ENCODE data around the gene ADRM1. TPM values are rescaled to one million over a fixed set of nuclear protein-coding genes. Genes with fewer than 3 reads are reported as not detected.

ADRM1 gene
- total RNA-seq, 2 experiments from 2014 or later: 105 to 133 TPM

DNA sequence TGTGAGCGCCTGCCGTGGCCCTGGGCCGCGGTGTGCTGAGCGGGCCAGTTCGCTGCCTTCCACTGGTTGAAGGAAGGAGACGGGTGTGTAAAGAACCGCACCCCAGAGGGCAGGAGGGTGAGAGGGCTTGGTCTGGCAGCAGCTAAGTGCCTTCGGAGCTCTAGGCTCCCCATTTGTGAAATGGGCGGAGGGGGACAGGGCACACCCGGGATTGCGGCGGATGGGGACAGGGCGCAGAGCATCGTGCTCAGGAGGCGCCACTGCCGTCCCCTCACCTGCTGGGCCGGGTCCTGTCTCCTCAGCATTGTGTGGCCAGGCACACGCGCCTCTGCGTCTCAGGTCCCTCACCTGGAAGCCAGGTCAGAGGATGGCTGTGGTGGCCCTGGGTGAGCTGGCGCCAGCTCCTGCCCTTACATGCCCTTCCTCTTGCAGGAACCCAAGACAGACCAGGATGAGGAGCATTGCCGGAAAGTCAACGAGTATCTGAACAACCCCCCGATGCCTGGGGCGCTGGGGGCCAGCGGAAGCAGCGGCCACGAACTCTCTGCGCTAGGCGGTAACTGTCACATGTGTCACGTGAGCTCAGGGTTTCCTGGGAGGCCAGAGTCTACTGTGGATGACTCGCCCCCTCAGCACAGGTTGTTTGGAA is 3.1 kb downstream of the ADRM1 start:
- peak overlapping the region; percentile 89 for H3K4me3 Mint-ChIP-seq
- no peak for DNase-seq
- peaks cover 28% of the 10 kb centered on the region for H3K4me1 Mint-ChIP-seq
- H3K9me3 Mint-ChIP-seq (ENCODE audit: low read depth): no peaks in the 10 kb centered on the region
- peaks cover 25% of the 10 kb centered on the region for H3K36me3 Mint-ChIP-seq
- H3K27me3 Mint-ChIP-seq: no peaks in the 10 kb centered on the region
- peak overlapping the region; percentile 49 for H3K27ac Mint-ChIP-seq
- CTCF ChIA-PET: no interaction called here
- no peak for ATAC-seq

DNA sequence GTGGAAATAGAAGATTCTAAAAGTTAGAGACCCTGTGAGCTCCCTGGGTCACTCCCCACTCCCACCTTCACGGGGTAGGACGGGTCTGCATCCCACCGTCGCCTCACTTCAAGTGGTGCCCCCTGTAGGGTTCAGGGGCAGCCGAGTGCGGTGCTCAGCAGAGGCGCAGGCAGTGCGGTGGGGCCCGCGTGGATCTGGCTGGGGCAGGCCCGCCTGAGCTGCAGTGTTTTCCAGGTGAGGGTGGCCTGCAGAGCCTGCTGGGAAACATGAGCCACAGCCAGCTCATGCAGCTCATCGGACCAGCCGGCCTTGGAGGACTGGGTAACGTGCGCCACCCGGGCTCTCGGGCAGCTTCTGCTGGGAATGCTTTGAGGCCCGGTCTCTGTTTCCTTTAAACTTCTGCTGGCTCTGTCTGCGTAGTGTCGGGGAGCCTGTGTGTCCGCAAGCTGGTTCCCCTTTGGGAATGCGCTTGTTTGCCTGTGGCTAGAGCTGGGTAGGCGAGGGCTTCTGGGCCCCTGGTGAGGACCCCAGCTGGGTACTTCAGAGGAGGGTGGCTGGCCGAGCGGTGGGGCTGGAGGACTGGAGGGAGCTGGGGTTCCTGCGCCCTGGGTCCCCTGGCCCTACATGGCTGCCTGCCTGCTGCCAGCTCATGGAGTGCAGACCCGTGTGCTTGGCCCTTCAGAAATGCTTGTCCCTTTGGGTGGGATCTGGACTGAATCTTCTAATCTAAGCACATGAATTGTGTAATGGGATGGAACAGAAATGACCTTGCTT is 3.8 kb downstream of the ADRM1 start:
- Mint-ChIP-seq H3K27ac (no peak overlapping the region), H3K36me3 (peaks cover 25% of the 10 kb centered on the region), H3K27me3 (no peaks in the 10 kb centered on the region), H3K4me1 (peaks cover 24% of the 10 kb centered on the region), H3K9me3 (ENCODE audit: low read depth) (no peaks in the 10 kb centered on the region), H3K4me3 (no peak overlapping the region)
- ATAC-seq: no peak
- CTCF ChIA-PET: no interaction called here
- DNase-seq: no peak

DNA sequence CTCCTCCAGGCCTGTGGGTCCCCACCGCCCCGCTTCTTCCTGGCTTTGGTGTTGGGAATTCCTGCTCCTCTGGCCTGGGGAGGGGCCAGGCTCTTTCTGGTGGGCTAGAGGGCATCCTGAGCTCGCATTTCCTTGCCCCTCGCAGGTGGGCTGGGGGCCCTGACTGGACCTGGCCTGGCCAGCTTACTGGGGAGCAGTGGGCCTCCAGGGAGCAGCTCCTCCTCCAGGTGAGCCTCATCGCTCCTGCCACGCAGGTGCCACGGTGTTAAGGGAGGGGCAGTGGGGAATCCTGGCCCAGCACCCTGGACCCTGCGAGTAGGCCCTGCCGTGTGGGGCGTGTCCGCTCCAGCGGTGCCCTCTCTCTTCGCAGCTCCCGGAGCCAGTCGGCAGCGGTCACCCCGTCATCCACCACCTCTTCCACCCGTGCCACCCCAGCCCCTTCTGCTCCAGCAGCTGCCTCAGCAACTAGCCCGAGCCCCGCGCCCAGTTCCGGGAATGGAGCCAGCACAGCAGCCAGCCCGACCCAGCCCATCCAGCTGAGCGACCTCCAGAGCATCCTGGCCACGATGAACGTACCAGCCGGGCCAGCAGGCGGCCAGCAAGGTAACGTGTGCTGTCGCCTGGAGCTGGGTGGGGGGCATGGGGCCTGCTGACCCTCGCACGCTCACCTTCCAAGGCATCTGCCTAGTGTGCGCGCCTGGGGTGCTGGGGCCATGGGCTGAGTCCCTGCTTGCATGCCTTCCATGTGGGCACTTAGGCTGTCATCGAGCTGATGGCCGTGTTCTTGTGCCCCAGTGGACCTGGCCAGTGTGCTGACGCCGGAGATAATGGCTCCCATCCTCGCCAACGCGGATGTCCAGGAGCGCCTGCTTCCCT is 4.7 kb downstream of the ADRM1 start:
- CTCF ChIA-PET: no interaction called here
- Mint-ChIP-seq H3K4me3 (no peak overlapping the region), H3K9me3 (ENCODE audit: low read depth) (no peaks in the 10 kb centered on the region), H3K27ac (no peak overlapping the region), H3K27me3 (no peaks in the 10 kb centered on the region), H3K4me1 (peaks cover 20% of the 10 kb centered on the region), H3K36me3 (peaks cover 25% of the 10 kb centered on the region)
- ATAC-seq (no peak), DNase-seq (no peak)

GRCh38 chr20:62308102-62308822 is 5.5 kb downstream of the ADRM1 start:
- no peak for DNase-seq
- no peak for ATAC-seq
- H3K27me3 Mint-ChIP-seq: no peaks in the 10 kb centered on the region
- H3K36me3 Mint-ChIP-seq: peaks cover 25% of the 10 kb centered on the region
- no peak overlapping the region for H3K27ac Mint-ChIP-seq
- peaks cover 20% of the 10 kb centered on the region for H3K4me1 Mint-ChIP-seq
- H3K4me3 Mint-ChIP-seq: no peak overlapping the region
- H3K9me3 Mint-ChIP-seq (ENCODE audit: low read depth): no peaks in the 10 kb centered on the region
- CTCF ChIA-PET: no interaction called here

GRCh38 chr20:62309198-62309944 is 6.6 kb downstream of the ADRM1 start:
- Mint-ChIP-seq H3K27me3 (no peaks in the 10 kb centered on the region), H3K9me3 (ENCODE audit: low read depth) (no peaks in the 10 kb centered on the region), H3K4me1 (peaks cover 12% of the 10 kb centered on the region), H3K27ac (no peak overlapping the region), H3K4me3 (no peak overlapping the region), H3K36me3 (peaks cover 17% of the 10 kb centered on the region)
- ATAC-seq: no peak
- no peak for DNase-seq
- CTCF ChIA-PET: no interaction called here

DNA sequence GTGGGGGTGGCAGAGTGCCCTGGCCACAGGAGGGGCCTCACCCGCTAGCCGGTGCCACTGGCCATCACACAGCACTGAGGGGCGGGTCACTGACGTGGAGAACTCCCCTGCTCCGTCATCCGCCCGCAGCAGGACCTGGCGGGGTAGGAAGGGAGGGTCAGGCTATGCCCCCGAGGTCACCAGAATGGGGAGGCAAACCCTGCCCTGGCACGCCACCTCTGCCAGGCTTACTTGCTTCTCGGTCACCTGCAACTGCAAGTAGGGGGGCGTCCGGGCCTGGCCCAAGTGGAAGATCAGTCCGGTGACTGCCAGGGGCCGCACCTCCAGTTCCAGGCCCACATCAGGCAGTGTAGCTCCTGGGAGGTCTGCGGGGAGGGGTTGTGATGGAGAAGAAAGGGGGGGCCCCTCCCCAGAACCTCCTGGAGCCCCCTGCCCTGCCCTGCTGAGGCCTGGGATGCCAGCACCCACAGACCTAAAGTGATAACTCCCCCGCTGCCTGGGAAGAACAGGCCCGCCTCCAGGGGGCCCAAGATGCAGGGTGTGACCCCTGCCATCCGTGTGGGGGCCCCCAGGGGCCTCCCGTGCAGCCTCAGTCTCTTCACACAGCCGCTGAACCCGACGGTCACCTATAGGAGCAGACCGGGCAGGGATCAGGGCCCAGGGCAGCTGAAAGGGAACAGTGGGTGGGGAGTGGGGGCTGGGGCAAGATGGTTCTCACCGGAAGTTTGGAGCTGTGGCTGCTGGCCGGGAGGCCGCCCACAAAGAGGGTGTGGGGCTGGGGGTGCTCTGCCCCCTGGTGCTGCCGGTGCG is 7.4 kb downstream of the ADRM1 start:
- ATAC-seq (no peak), DNase-seq (no peak)
- no peaks in the 10 kb centered on the region for H3K9me3 Mint-ChIP-seq (ENCODE audit: low read depth)
- H3K27ac Mint-ChIP-seq: no peak overlapping the region
- H3K4me3 Mint-ChIP-seq: no peak overlapping the region
- no peaks in the 10 kb centered on the region for H3K27me3 Mint-ChIP-seq
- peaks cover 6% of the 10 kb centered on the region for H3K4me1 Mint-ChIP-seq
- H3K36me3 Mint-ChIP-seq: peaks cover 13% of the 10 kb centered on the region
- CTCF ChIA-PET: no interaction called here

DNA sequence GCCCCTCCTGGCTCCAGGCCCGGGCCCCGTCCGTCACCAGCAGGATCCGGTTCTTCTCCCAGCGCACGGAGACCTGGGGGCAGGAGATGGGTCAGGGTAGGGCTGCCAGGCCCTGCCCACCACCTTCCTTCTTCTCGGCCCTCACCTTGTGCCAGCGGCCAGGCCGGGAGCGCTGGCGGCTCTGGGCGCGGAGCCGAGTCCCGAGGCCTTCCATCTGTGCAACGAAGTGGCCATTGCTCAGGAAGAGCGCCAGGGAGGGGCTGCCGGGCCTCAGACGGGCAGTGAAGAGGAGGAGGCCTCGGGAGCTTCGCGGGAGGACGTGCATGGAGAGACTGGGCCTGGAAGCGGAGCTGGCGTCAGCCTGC is 7.9 kb downstream of the ADRM1 start:
- ATAC-seq: no peak
- CTCF ChIA-PET: no interaction called here
- H3K9me3 Mint-ChIP-seq (ENCODE audit: low read depth): no peaks in the 10 kb centered on the region
- H3K4me3 Mint-ChIP-seq: no peak overlapping the region
- H3K27me3 Mint-ChIP-seq: no peaks in the 10 kb centered on the region
- H3K4me1 Mint-ChIP-seq: peaks cover under 1% of the 10 kb centered on the region
- H3K27ac Mint-ChIP-seq: no peak overlapping the region
- DNase-seq: no peak
- peaks cover 9% of the 10 kb centered on the region for H3K36me3 Mint-ChIP-seq

- no peak overlapping the region for H3K27ac Mint-ChIP-seq
- peaks cover 7% of the 10 kb centered on the region for H3K36me3 Mint-ChIP-seq
- H3K4me1 Mint-ChIP-seq: no peaks in the 10 kb centered on the region
- CTCF ChIA-PET: no interaction called here
- no peaks in the 10 kb centered on the region for H3K27me3 Mint-ChIP-seq
- no peak overlapping the region for H3K4me3 Mint-ChIP-seq
- no peaks in the 10 kb centered on the region for H3K9me3 Mint-ChIP-seq (ENCODE audit: low read depth)
- no peak for DNase-seq
- ATAC-seq: no peak
Observed at GRCh38 chr20:62311150-62311549, 8.4 kb downstream of the ADRM1 start.

- CTCF ChIA-PET: no interaction called here
- Mint-ChIP-seq H3K4me1 (no peaks in the 10 kb centered on the region), H3K27ac (no peak overlapping the region), H3K27me3 (no peaks in the 10 kb centered on the region), H3K9me3 (ENCODE audit: low read depth) (no peaks in the 10 kb centered on the region), H3K36me3 (peaks cover 6% of the 10 kb centered on the region), H3K4me3 (no peak overlapping the region)
- ATAC-seq (no peak), DNase-seq (no peak)
Observed at GRCh38 chr20:62311832-62312661, 9.2 kb downstream of the ADRM1 start.

- no peak overlapping the region for H3K4me3 Mint-ChIP-seq
- DNase-seq: no peak
- H3K4me1 Mint-ChIP-seq: no peaks in the 10 kb centered on the region
- no peak for ATAC-seq
- no peaks in the 10 kb centered on the region for H3K9me3 Mint-ChIP-seq (ENCODE audit: low read depth)
- peaks cover 4% of the 10 kb centered on the region for H3K36me3 Mint-ChIP-seq
- H3K27me3 Mint-ChIP-seq: no peaks in the 10 kb centered on the region
- no peak overlapping the region for H3K27ac Mint-ChIP-seq
- CTCF ChIA-PET: no interaction called here
Observed at GRCh38 chr20:62312662-62312977, 9.8 kb downstream of the ADRM1 start.

DNA sequence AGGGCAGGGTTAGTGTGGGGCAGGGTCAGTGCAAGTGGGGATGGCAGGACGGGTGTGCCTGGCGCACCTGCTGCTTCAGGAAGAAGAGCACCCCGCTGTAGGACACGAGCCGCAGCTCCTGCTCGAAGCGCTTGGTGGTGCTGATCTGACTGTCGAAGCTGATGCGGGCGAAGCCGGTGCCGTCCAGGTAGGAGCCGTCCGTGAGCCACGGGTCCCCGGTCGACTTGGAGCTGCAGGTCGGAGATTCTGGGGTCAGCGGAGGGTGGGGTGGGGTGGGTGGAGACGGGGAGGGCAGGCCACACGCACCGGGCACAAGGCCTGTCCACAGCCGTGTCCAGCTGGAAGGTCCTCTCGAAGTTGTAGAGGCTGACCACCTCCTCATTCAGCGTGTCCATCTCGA is 10.2 kb downstream of the ADRM1 start:
- no peak overlapping the region for H3K27ac Mint-ChIP-seq
- no peak overlapping the region for H3K4me3 Mint-ChIP-seq
- ATAC-seq (no peak), DNase-seq (no peak)
- no peaks in the 10 kb centered on the region for H3K27me3 Mint-ChIP-seq
- H3K4me1 Mint-ChIP-seq: no peaks in the 10 kb centered on the region
- peaks cover 2% of the 10 kb centered on the region for H3K36me3 Mint-ChIP-seq
- CTCF ChIA-PET: no interaction called here
- H3K9me3 Mint-ChIP-seq (ENCODE audit: low read depth): no peaks in the 10 kb centered on the region
